HCT116 (cell line): ENCODE measurements around the gene PTOV1. TPM values are rescaled to one million over a fixed set of nuclear protein-coding genes. Genes with fewer than 3 reads are reported as not detected.

ENCODE experiments used
- ATAC-seq: fragments of 200-7000 bp; cut with Tn5 transposase; 2 replicates; pipeline ENCODE4 v1.9.1; 2020; ENCODE audit warnings: mild to moderate bottlenecking, moderate library complexity
- BruUV-seq: library from RNA; stranded (reverse); fragments of 400-500 nt; replicated peaks from 2 replicates; lab custom pipeline; 2021; lab: Mats Ljungman, UMichigan
- CTCF ChIA-PET: fragments of 300-600 bp; sonication (Branson Sonifier 250); formaldehyde crosslinking; loops from one replicate; lab custom pipeline; 2021; ENCODE audit warnings: antibody characterized with exemption; lab: Charles Lee
- POLR2A ChIA-PET: fragments of 300-600, 350-600 bp; sonication (Branson Sonifier 250); formaldehyde crosslinking; loops from one replicate; lab custom pipeline; 2021; ENCODE audit warnings: antibody characterized with exemption; lab: Charles Lee
- RAD21 ChIA-PET, 2 experiments: fragments of 300-600 bp; sonication (Branson Sonifier 250); formaldehyde crosslinking; loops; one replicate each; lab custom pipeline; 2023; ENCODE audit warnings: low total read pairs in 2 of 2; ENCODE audit not compliant: uncharacterized antibody in 2 of 2, unreplicated experiment in 2 of 2, low non-redundant PET in 1 of 2; lab: Charles Lee
- DNase-seq: peaks from one replicate; pipeline ENCODE4 v3.0.0-alpha.2; 2010; ENCODE audit warnings: low read depth, low spot score
- H2AFZ ChIP-seq: fragments of 200-600 bp; shearing (Covaris generic), sonication (generic); 2 replicates; pipeline ENCODE4 v1.6.1; 2017; ENCODE audit warnings: low read depth, mixed run types, mixed read lengths, antibody characterized with exemption, low read length; ENCODE audit not compliant: poor library complexity, severe bottlenecking
- H3K27ac ChIP-seq: 2 replicates; pipeline ENCODE4 v1.5.1; 2012; ENCODE audit warnings: low read depth, low read length
- H3K27me3 ChIP-seq: fragments of 200-600 bp; sonication (generic); 2 replicates; pipeline ENCODE4 v1.6.1; 2016; ENCODE audit warnings: mixed run types, low read length, mixed read lengths; ENCODE audit not compliant: insufficient read depth
- H3K36me3 ChIP-seq, 2 experiments: fragments of 200-500 bp in 1 of 2; fragments of 200-600 bp in 1 of 2; sonication (Bioruptor generic) in 1 of 2; sonication (generic) in 1 of 2; 2 replicates each; pipeline versions ENCODE4 v1.5.1 to v1.6.1; 2014 to 2016; ENCODE audit warnings: low read length in 2 of 2, inconsistent platforms in 1 of 2, mixed read lengths in 1 of 2, mixed run types in 1 of 2; ENCODE audit not compliant: insufficient read depth in 2 of 2, control insufficient read depth in 1 of 2
- H3K4me1 ChIP-seq, 2 experiments: fragments of 200-600 bp in 1 of 2; sonication (generic) in 1 of 2; 2 replicates each; pipeline versions ENCODE4 v1.5.1 to v1.6.1; 2012 to 2017; ENCODE audit warnings: low read length in 2 of 2, inconsistent platforms in 1 of 2, mild to moderate bottlenecking in 1 of 2, mixed read lengths in 1 of 2, mixed run types in 1 of 2, moderate library complexity in 1 of 2; ENCODE audit not compliant: insufficient read depth in 2 of 2, control insufficient read depth in 1 of 2
- H3K4me2 ChIP-seq: fragments of 200-600 bp; sonication (generic); 2 replicates; pipeline ENCODE4 v1.6.1; 2017; ENCODE audit warnings: mixed run types, low read length, mixed read lengths
- H3K4me3 ChIP-seq, 2 experiments: fragments of 200-600 bp in 1 of 2; sonication (generic) in 1 of 2; replicated peaks in 1 of 2; 2 replicates each; pipeline ENCODE4 v1.5.1; 2011 to 2016; ENCODE audit warnings: low read length in 2 of 2, control low read depth in 1 of 2, low read depth in 1 of 2, mild to moderate bottlenecking in 1 of 2, mixed read lengths in 1 of 2, mixed run types in 1 of 2
- H3K79me2 ChIP-seq: fragments of 200-600 bp; sonication (generic); 2 replicates; pipeline ENCODE4 v1.6.1; 2017; ENCODE audit warnings: mild to moderate bottlenecking, mixed run types, low read length, moderate library complexity, mixed read lengths; ENCODE audit not compliant: insufficient read depth
- H3K9ac ChIP-seq: fragments of 200-600 bp; sonication (generic); 2 replicates; pipeline ENCODE4 v1.6.1; 2016; ENCODE audit warnings: low read length, mixed read lengths
- H3K9me2 ChIP-seq: fragments of 200-600 bp; sonication (generic), shearing (Covaris generic); 2 replicates; pipeline ENCODE4 v1.6.1; 2017; ENCODE audit warnings: mixed run types, mild to moderate bottlenecking, moderate library complexity; ENCODE audit not compliant: insufficient read depth
- H3K9me3 ChIP-seq, 2 experiments: fragments of 200-500 bp in 1 of 2; fragments of 200-600 bp in 1 of 2; sonication (Bioruptor generic) in 1 of 2; sonication (generic) in 1 of 2; 2 replicates each; pipeline ENCODE4 v1.6.1; 2014 to 2017; ENCODE audit warnings: low read length in 2 of 2, mixed read lengths in 2 of 2, inconsistent platforms in 1 of 2, low read depth in 1 of 2, mild to moderate bottlenecking in 1 of 2, mixed run types in 1 of 2, moderate library complexity in 1 of 2; ENCODE audit not compliant: control insufficient read depth in 1 of 2, insufficient read depth in 1 of 2
- H4K20me1 ChIP-seq: fragments of 200-600 bp; sonication (generic), shearing (Covaris generic); 2 replicates; pipeline ENCODE4 v1.6.1; 2017; ENCODE audit warnings: mixed run types, mild to moderate bottlenecking, moderate library complexity; ENCODE audit not compliant: insufficient read depth
- ATF3 ChIP-seq: IDR thresholded peaks from 2 replicates; pipeline ENCODE4 v1.6.1; 2012
- CBX3 ChIP-seq: IDR thresholded peaks from 2 replicates; pipeline ENCODE4 v1.6.1; 2012; ENCODE audit warnings: low read depth
- CEBPB ChIP-seq: IDR thresholded peaks from 2 replicates; pipeline ENCODE4 v1.6.1; 2012; ENCODE audit warnings: low read depth
- CTCF ChIP-seq, 3 experiments: fragments of 200-600 bp in 1 of 3; sonication (generic) in 1 of 3; IDR thresholded peaks in 2 of 3; conservative IDR thresholded peaks in 1 of 3; 2 replicates each; pipeline ENCODE4 v1.5.1; 2012 to 2017; ENCODE audit warnings: low read depth in 2 of 3, low read length in 2 of 3, antibody characterized with exemption in 1 of 3, borderline replicate concordance in 1 of 3, control low read depth in 1 of 3, mild to moderate bottlenecking in 1 of 3, mixed read lengths in 1 of 3, mixed run types in 1 of 3, moderate library complexity in 1 of 3; ENCODE audit not compliant: insufficient read depth in 1 of 3
- EGR1 ChIP-seq: IDR thresholded peaks from 2 replicates; pipeline ENCODE4 v1.6.1; 2012; ENCODE audit warnings: low read depth
- ELF1 ChIP-seq: IDR thresholded peaks from 2 replicates; pipeline ENCODE4 v1.6.1; 2012; ENCODE audit warnings: low read depth, borderline replicate concordance
- EZH2 ChIP-seq: fragments of 200-600 bp; sonication (generic); IDR thresholded peaks from 2 replicates; pipeline ENCODE4 v1.6.1; 2017; ENCODE audit warnings: antibody characterized with exemption, mixed run types
- EZH2phosphoT487 ChIP-seq: fragments of 200-600 bp; IDR thresholded peaks from 2 replicates; pipeline ENCODE4 v1.6.1; 2018; ENCODE audit warnings: antibody characterized with exemption, borderline replicate concordance
- FOSL1 ChIP-seq: IDR thresholded peaks from 2 replicates; pipeline ENCODE4 v1.6.1; 2012; ENCODE audit warnings: low read depth
- JUND ChIP-seq: IDR thresholded peaks from 2 replicates; pipeline ENCODE4 v1.6.1; 2012
- MAX ChIP-seq: IDR thresholded peaks from 2 replicates; pipeline ENCODE4 v1.6.1; 2012
- POLR2AphosphoS5 ChIP-seq: IDR thresholded peaks from 2 replicates; pipeline ENCODE4 v1.6.1; 2011; ENCODE audit warnings: mild to moderate bottlenecking, low read depth, low read length, moderate library complexity
- RAD21 ChIP-seq: IDR thresholded peaks from 2 replicates; pipeline ENCODE4 v1.6.1; 2012; ENCODE audit warnings: low read depth, mild to moderate bottlenecking
- REST ChIP-seq: IDR thresholded peaks from 2 replicates; pipeline ENCODE4 v1.6.1; 2012; ENCODE audit warnings: low read depth
- SIN3A ChIP-seq: IDR thresholded peaks from 2 replicates; pipeline ENCODE4 v1.6.1; 2012; ENCODE audit warnings: low read depth
- SRF ChIP-seq: IDR thresholded peaks from 2 replicates; pipeline ENCODE4 v1.6.1; 2012; ENCODE audit warnings: low read depth
- TCF7L2 ChIP-seq: IDR thresholded peaks from 2 replicates; pipeline ENCODE4 v1.7.0; 2011; ENCODE audit warnings: borderline replicate concordance, inconsistent platforms; ENCODE audit not compliant: insufficient read depth, insufficient read length; ENCODE audit errors: extremely low read depth
- YY1 ChIP-seq: IDR thresholded peaks from 2 replicates; pipeline ENCODE4 v1.6.1; 2011; ENCODE audit warnings: low read length, low read depth, moderate library complexity, mild to moderate bottlenecking; ENCODE audit not compliant: insufficient replicate concordance; ENCODE audit errors: extremely low read depth
- ZBTB33 ChIP-seq: IDR thresholded peaks from 2 replicates; pipeline ENCODE4 v1.6.1; 2011; ENCODE audit warnings: mild to moderate bottlenecking, low read length, moderate library complexity; ENCODE audit not compliant: insufficient replicate concordance; ENCODE audit errors: extremely low read depth
- ZNF274 ChIP-seq: fragments of 200-500 bp; sonication (Bioruptor generic); IDR thresholded peaks from 2 replicates; pipeline ENCODE4 v1.6.1; 2014; ENCODE audit warnings: mild to moderate bottlenecking, low read depth, low read length, inconsistent platforms
- intact Hi-C: fragments of 100-400 bp; cut with micrococcal nuclease; formaldehyde crosslinking; loops from 2 replicates; pipeline ENCODE4 v1.10.0; 2022
- total RNA-seq: library from RNA; stranded (reverse); gene quantifications from one replicate; pipeline ENCODE4 v1.2.1, GENCODE V29; 2021; ENCODE audit not compliant: unreplicated experiment

Gene PTOV1
- total RNA-seq, 1 experiment from 2014 or later: 236 TPM

GRCh38 chr19:49801966-49802661, 48.8 kb upstream of the PTOV1 start:
- POLR2A ChIA-PET: no interaction called here
- DNase-seq (no peak), ATAC-seq (peak; percentile 51)
- Histone ChIP-seq H3K79me2 (no peaks in the 10 kb centered on the region), H3K4me2 (no peak overlapping the region), H3K9ac (no peak overlapping the region), H3K27me3 (no peaks in the 10 kb centered on the region), H3K4me3 (no peak overlapping the region), H3K9me2 (no peaks in the 10 kb centered on the region), H3K27ac (peak overlapping the region; percentile 29; the same call in 1 of the 2 replicates), H4K20me1 (no peaks in the 10 kb centered on the region), H3K36me3 (peaks cover 13 to 21% of the 10 kb centered on the region in 2 experiments), H2AFZ (no peak overlapping the region), H3K4me1 (peaks cover 4 to 16% of the 10 kb centered on the region in 2 experiments; a peak in 3 of 4 replicates), H3K9me3 (no peaks in the 10 kb centered on the region)
- no TSS peak for BruUV-seq
- CTCF ChIA-PET: no interaction called here
- intact Hi-C loops: no loop called here
- RAD21 ChIA-PET: no interaction called here
- no peak for TF ChIP-seq SRF
- no peak for TF ChIP-seq POLR2AphosphoS5
- TF ChIP-seq CEBPB: no peak
- no peak for TF ChIP-seq REST
- TF ChIP-seq ZBTB33: no peak
- TF ChIP-seq RAD21: no peak
- no peak for TF ChIP-seq MAX
- TF ChIP-seq ELF1: no peak
- no peak for TF ChIP-seq EZH2phosphoT487
- TF ChIP-seq TCF7L2: no peak
- no peak for TF ChIP-seq CBX3
- TF ChIP-seq JUND: no peak
- no peak for TF ChIP-seq EZH2
- TF ChIP-seq CTCF (IDR thresholded peaks at IDR 0.05 in 2 of 3, conservative IDR thresholded peaks at IDR 0.05 in 1 of 3; ENCODE audit: borderline replicate concordance in 1 of 3, insufficient read depth in 1 of 3, low read depth in 2 of 3, low read length in 2 of 3): no peak
- TF ChIP-seq EGR1: no peak
- TF ChIP-seq SIN3A: no peak
- no peak for TF ChIP-seq ZNF274
- no peak for TF ChIP-seq YY1
- no peak for TF ChIP-seq ATF3
- no peak for TF ChIP-seq FOSL1
